ENCODE results near the gene CDHR5. TPM values are rescaled to one million over a fixed set of nuclear protein-coding genes. Genes with fewer than 3 reads are reported as not detected.

CDHR5 gene
- total and polyA plus RNA-seq, 9 of the 15 experiments (the other 6 are each of a cell fraction or from before 2014, with no cell fraction given): 0.16 TPM; not detected in 8

DNA sequence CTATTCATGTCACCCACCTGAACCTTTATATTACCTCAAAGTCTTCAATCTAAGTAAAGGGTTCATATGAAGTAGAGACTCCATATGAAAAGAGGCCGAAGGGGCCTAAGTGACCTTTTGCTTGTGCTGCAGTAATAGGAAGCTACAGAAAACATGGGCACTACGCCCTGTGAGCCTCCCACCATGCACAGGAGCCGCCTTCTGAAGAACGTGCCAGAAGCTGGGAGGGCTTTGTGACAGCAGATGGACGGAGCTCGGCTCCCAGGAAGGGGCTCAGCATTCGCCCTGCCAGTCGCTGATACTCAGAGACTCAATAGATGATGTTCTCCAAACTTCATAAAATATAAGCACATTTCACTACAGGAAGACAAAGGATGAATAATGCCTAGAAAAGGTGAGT, 49.1 kb upstream of the CDHR5 start (continued):
- TF ChIP-seq, protein P1, sequence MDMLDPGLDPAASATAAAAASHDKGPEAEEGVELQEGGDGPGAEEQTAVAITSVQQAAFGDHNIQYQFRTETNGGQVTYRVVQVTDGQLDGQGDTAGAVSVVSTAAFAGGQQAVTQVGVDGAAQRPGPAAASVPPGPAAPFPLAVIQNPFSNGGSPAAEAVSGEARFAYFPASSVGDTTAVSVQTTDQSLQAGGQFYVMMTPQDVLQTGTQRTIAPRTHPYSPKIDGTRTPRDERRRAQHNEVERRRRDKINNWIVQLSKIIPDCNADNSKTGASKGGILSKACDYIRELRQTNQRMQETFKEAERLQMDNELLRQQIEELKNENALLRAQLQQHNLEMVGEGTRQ (CRISPR knock-in tag; IDR thresholded peaks at IDR 0.05): no peak
- TF ChIP-seq ZNF24 (IDR thresholded peaks at IDR 0.05) (no peak), FOXK2 (conservative IDR thresholded peaks at IDR 0.05 in 1 of 2, IDR thresholded peaks at IDR 0.05 in 1 of 2; ENCODE audit: low read depth in 2 of 2) (no peak)

GRCh38 chr11:665704-666281, 41.0 kb upstream of the CDHR5 start:
- peaks cover 3% of the 10 kb centered on the region; the same call in 1 of the 2 replicates for H3K9me3 ChIP-seq (replicated peaks; ENCODE audit: control insufficient read depth, insufficient read depth, low read depth, low read length)
- peak overlapping the region; percentile 69 to 89 for H3K9ac ChIP-seq (ENCODE audit: insufficient read depth in 1 of 2, low read depth in 2 of 2, low read length in 2 of 2)
- H3K9me1 ChIP-seq (ENCODE audit: control insufficient read depth, insufficient read depth, low read length): no peaks in the 10 kb centered on the region
- ATAC-seq (peak; percentile 98), FAIRE-seq (peak; percentile 90), DNase-seq (ENCODE audit: extremely low read depth in 1 of 4, low spot score in 3 of 4) (peak; percentile 63 to 86 (median 78))
- H3K27ac ChIP-seq (ENCODE audit: extremely low read depth, low read depth, low read length): peak overlapping the region; percentile 88
- whole genome bisulfite sequencing (ENCODE audit: insufficient coverage, low coverage, missing lambda C conversion rate): 20% methylated on average over 11 of the region's 11 CpGs
- CTCF ChIA-PET (ENCODE audit: low intra/inter-chr PET ratio): interaction anchor here (0.9 to 1.1 kb wide), 2 partner anchors 56 to 62 kb away, joined by 3 read pairs; no protein-coding TSS in a partner anchor
- no peaks in the 10 kb centered on the region for H3K27me3 ChIP-seq (ENCODE audit: control insufficient read depth in 2 of 2, insufficient read depth in 2 of 2, low read length in 2 of 2)
- no TSS peak for BruUV-seq (replicated peaks)
- POLR2A ChIA-PET: interaction anchor here (0.6 to 1.5 kb wide), 14 partner anchors 9 to 297 kb away, joined by 3 to 14 read pairs (median 4); partner anchors contain the start of genes IRF7 and TALDO1
- no peak overlapping the region for H3K4me3 ChIP-seq
- H2AFZ ChIP-seq (ENCODE audit: low read depth, low read length): peak overlapping the region; percentile 82
- H3K4me2 ChIP-seq (ENCODE audit: insufficient read depth, low read length): peak overlapping the region; percentile 72; the same call in 1 of the 2 replicates
- H3K36me3 ChIP-seq (ENCODE audit: control insufficient read depth, insufficient read depth, low read length): peaks cover 67% of the 10 kb centered on the region
- H4K20me1 ChIP-seq (replicated peaks; ENCODE audit: control insufficient read depth, insufficient read depth, low read length): no peaks in the 10 kb centered on the region
- intact Hi-C loops (cut with micrococcal nuclease) (no loop called here), in situ Hi-C loops (cut with MboI) (no loop called here)
- peaks cover 32% of the 10 kb centered on the region for H3K79me2 ChIP-seq (ENCODE audit: control insufficient read depth, insufficient read depth, low read length)
- peaks cover 16 to 21% of the 10 kb centered on the region in 2 experiments; a peak in 4 of 5 replicates for H3K4me1 ChIP-seq (replicated peaks in 1 of 2; ENCODE audit: control insufficient read depth in 2 of 2, insufficient read depth in 2 of 2, low read length in 2 of 2)
- TF ChIP-seq ZNF143 (CRISPR knock-in tag; IDR thresholded peaks at IDR 0.05) (no peak), KLF1 (tag; IDR thresholded peaks at IDR 0.05) (0 out of 2 replicates have a peak, but pooled peaks have one; percentile 8), ELF4 (CRISPR knock-in tag; IDR thresholded peaks at IDR 0.05) (peak; percentile 14; the same call in 1 of the 2 replicates), MTA1 (IDR thresholded peaks at IDR 0.05; ENCODE audit: borderline replicate concordance) (peak; percentile 50; the same call in 1 of the 2 replicates), NR4A1 (CRISPR knock-in tag; IDR thresholded peaks at IDR 0.05) (no peak), NR4A1 (tag; IDR thresholded peaks at IDR 0.05) (no peak; the same call in 1 of the 2 replicates), BHLHE40 (IDR thresholded peaks at IDR 0.05; ENCODE audit: low read length) (0 out of 2 replicates have a peak, but pooled peaks have one; percentile 19), SAFB (IDR thresholded peaks at IDR 0.05; ENCODE audit: borderline replicate concordance, low read depth, low read length) (no peak), CHCHD3 (CRISPR knock-in tag; IDR thresholded peaks at IDR 0.05) (no peak), LARP7 (IDR thresholded peaks at IDR 0.05) (no peak), JUNB (CRISPR knock-in tag; conservative IDR thresholded peaks at IDR 0.05) (no peak), MTA3 (IDR thresholded peaks at IDR 0.05; ENCODE audit: borderline replicate concordance) (peak; percentile 52; the same call in 1 of the 2 replicates), EP400 (IDR thresholded peaks at IDR 0.05) (peak; percentile 77), NONO (IDR thresholded peaks at IDR 0.05; ENCODE audit: low read depth in 2 of 2, low read length in 1 of 2) (peak in 1 of 2 experiments; percentile 9; a peak in 1 of 4 replicates)
- TF ChIP-seq, protein P2, sequence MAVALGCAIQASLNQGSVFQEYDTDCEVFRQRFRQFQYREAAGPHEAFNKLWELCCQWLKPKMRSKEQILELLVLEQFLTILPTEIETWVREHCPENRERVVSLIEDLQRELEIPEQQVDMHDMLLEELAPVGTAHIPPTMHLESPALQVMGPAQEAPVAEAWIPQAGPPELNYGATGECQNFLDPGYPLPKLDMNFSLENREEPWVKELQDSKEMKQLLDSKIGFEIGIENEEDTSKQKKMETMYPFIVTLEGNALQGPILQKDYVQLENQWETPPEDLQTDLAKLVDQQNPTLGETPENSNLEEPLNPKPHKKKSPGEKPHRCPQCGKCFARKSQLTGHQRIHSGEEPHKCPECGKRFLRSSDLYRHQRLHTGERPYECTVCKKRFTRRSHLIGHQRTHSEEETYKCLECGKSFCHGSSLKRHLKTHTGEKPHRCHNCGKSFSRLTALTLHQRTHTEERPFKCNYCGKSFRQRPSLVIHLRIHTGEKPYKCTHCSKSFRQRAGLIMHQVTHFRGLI (CRISPR knock-in tag; IDR thresholded peaks at IDR 0.05): no peak
- TF ChIP-seq, protein P3, sequence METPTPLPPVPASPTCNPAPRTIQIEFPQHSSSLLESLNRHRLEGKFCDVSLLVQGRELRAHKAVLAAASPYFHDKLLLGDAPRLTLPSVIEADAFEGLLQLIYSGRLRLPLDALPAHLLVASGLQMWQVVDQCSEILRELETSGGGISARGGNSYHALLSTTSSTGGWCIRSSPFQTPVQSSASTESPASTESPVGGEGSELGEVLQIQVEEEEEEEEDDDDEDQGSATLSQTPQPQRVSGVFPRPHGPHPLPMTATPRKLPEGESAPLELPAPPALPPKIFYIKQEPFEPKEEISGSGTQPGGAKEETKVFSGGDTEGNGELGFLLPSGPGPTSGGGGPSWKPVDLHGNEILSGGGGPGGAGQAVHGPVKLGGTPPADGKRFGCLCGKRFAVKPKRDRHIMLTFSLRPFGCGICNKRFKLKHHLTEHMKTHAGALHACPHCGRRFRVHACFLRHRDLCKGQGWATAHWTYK (CRISPR knock-in tag; IDR thresholded peaks at IDR 0.05): peak; percentile 11; the same call in 1 of the 2 replicates
